Urinary bladder (tissue), 4 donors: ENCODE results near the gene RTP5. TPM values are rescaled to one million over a fixed set of nuclear protein-coding genes. Genes with fewer than 3 reads are reported as not detected.
A peak's percentile ranks its signal among the peaks of the same experiment; 100 is the strongest.

Experiments used
- DNase-seq: peaks from one replicate; pipeline ENCODE4 v3.0.0-alpha.2; 2015; ENCODE audit errors: extremely low spot score
- H3K27ac ChIP-seq: one replicate; pipeline ENCODE4 v1.5.1; 2013; ENCODE audit warnings: low read depth, mild to moderate bottlenecking, moderate library complexity
- H3K36me3 ChIP-seq: one replicate; pipeline ENCODE4 v1.6.1; 2013; ENCODE audit warnings: mild to moderate bottlenecking, moderate library complexity; ENCODE audit not compliant: insufficient read depth
- H3K4me1 ChIP-seq: one replicate; pipeline ENCODE4 v1.6.1; 2013; ENCODE audit warnings: mild to moderate bottlenecking, moderate library complexity; ENCODE audit not compliant: insufficient read depth
- H3K4me3 ChIP-seq: one replicate; pipeline ENCODE4 v1.5.1; 2013; ENCODE audit warnings: low read depth, low read length
- WGBS: extraction: QIAGEN DNeasy Blood & Tissue Kit; methylation state at CpG from one replicate; pipeline ENCODE4 v1.1.7; 2013; 5-methylcytosine and 5-hydroxymethylcytosine counted together
- polyA plus RNA-seq: library from polyadenylated mRNA; stranded (reverse); fragments of 200-250 nt; gene quantifications from one replicate; pipeline ENCODE4 v1.2.3, GENCODE V29; 2013
- total RNA-seq: library from RNA; depleted of rRNA; stranded (reverse); fragments of >200 nt; gene quantifications from one replicate; pipeline ENCODE4 v1.2.3, GENCODE V29; 2014
- donor health status: healthy with polysubstance abuse.
- donor health status: healthy.

The RTP5 gene
- total and polyA plus RNA-seq, 2 donors: 0.06 TPM; not detected in 1

DNA sequence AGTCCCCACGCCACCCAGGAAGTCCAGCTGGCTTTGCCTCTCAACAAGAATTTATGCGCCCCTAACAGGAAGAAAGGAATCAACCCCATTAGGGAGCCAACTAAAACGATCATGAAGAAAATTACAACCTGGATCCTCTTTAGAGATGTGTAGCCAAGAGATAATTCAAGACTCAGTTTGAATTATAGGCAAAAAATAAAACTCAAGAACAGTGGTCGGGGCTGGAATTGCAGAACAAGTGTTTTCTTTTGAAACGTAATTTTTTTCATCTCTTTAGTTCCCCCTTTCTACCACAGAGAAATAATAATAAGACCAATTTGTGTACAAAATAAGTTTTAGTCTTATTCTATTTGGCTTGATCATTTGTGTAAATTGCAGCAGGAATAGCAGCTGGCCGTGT lies 33.2 kb upstream of the RTP5 start:
- Histone ChIP-seq H3K4me3 (no peak overlapping the region), H3K27ac (no peak overlapping the region), H3K4me1 (no peaks in the 10 kb centered on the region), H3K36me3 (no peaks in the 10 kb centered on the region)
- no peak for DNase-seq
- 62% methylated on average over 6 of the region's 6 CpGs for WGBS

DNA sequence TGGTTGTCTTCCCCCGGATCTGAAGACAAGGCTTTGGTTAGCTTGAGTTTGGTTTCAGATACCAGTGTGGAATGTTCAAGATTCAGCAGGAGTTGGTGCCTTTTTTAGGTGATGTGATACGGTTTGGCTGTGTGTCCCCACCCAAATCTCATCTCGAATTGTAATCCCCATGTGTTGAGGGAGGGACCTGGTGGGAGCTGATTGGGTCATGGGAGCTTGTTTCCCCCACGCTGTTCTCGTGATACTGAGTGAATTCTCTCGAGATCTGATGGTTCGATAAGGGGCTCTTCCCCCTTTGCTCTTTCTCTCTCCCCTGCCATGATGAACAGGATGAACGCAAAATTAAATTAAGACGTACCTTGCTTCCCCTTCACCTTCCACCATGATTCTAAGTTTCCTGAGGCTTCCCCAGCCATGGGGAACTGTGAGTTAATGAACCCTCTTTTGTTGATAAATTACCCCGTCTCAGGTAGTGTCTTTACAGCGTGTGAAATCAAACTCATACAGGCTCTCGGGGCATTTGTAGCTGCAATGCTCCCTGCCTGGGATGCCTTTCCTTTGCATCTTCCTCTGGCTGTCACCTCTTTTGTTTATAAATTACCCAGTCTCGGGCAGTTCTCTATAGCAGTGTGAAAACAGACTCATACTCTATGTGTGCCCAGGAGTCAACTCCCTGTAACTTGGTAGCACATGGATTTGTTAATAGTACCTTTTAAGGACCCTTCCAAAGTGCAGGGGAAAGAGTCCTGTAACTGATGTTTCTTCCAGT lies 32.1 kb upstream of the RTP5 start:
- WGBS: 52% methylated on average over 13 of the region's 13 CpGs
- H3K4me3 ChIP-seq: no peak overlapping the region
- no peaks in the 10 kb centered on the region for H3K4me1 ChIP-seq
- no peak overlapping the region for H3K27ac ChIP-seq
- no peaks in the 10 kb centered on the region for H3K36me3 ChIP-seq
- no peak for DNase-seq

DNA sequence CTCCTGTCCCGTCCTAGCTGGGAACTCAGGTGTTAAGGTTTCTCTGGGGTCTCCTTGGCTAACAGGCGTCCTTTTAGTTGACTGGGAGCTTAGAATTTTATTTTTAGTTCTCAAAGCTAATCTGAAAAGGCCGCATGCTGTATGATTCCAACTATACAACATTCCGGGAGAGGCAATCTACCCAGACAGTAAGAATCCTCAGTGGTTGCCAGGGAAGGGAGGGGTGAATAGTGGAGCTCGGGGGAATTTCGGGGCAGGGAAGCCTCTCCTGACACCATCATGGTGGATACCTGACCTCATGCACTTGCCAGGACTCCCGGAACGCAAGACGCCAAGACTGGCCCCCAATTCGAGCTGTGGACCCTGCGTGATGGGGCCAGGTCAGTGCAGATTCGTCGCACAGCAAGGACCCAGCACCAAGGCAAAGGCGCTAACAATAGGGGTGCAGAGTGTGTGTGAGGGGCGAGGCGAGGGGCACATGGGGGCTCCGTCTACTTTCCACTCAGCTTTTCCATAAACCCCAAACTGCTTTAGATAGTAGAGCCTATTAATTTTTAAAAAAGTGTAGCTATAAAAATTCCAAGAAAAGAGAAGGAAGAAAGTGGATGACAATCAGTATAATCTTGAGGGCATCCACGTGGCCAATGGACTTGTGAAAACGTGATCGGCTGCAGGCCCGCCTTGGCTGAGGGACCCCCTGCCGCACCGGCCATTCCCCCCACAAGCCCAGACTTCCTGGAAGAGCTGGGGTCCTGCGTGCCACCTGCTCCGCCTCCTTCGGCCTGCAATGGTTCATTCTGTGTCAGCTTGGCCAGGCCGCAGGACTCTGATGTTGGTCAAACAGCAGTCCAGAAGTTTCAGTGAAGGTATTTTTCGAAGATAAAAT lies 28.1 kb upstream of the RTP5 start:
- no peak overlapping the region for H3K27ac ChIP-seq

DNA sequence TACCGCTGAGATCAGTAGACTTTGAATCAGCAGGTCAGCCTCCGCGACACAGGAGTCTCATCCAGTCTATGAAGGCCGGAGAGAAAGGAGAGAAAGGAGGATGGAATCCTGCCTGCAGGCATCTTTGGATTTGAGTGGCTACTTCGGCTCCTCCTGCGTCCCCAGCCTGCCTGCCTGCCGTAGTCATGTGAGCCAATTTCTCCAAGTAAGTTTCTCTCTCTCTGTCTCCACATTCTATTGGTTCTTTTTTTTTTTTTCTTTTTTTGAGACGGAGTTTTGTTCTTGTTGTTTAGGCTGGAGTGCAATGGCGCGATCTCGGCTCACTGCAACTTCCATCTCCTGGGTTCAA lies 27.5 kb upstream of the RTP5 start:
- WGBS: 83% methylated on average over 11 of the region's 11 CpGs
- H3K4me1 ChIP-seq: no peaks in the 10 kb centered on the region
- DNase-seq: no peak
- no peak overlapping the region for H3K4me3 ChIP-seq
- H3K27ac ChIP-seq: no peak overlapping the region
- H3K36me3 ChIP-seq: no peaks in the 10 kb centered on the region

More for the DNA sequence above, 28.1 kb upstream of the RTP5 start:
- no peaks in the 10 kb centered on the region for H3K4me1 ChIP-seq
- 73% methylated on average over 28 of the region's 28 CpGs for WGBS
- no peak overlapping the region for H3K4me3 ChIP-seq
- DNase-seq: no peak
- no peaks in the 10 kb centered on the region for H3K36me3 ChIP-seq

DNA sequence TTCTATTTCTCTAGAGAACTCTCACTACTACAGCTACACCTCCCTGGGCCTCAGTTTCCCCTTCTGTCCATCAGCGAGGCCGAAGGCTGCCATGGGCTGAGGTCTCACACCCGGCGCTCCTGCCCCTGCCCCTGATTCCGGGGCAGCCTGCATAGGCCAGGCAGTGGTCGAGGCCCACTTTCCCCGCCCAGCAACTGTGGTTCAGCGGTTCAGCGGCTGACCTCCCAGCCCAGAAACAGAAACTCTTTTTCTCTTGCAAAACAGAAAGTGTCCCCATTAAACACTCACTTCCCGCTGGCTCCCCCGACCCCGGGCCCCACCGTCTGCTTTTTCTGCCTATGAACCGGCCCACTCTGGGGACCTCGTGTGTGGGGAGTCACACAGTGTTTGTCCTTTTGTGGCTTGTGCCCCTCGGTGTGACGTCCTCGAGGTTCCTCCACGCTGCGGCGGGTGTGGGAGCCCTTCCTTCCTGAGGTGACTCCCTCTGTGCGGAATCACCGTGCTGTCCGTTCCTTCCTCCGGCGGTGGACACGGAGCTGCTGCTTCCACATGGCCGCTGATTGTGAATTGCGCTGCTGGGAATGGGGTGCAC lies 26.8 kb upstream of the RTP5 start:
- no peaks in the 10 kb centered on the region for H3K36me3 ChIP-seq
- peak overlapping the region; percentile 42 for H3K27ac ChIP-seq
- 66% methylated on average over 29 of the region's 29 CpGs for WGBS
- H3K4me3 ChIP-seq: no peak overlapping the region
- no peaks in the 10 kb centered on the region for H3K4me1 ChIP-seq
- DNase-seq: no peak

DNA sequence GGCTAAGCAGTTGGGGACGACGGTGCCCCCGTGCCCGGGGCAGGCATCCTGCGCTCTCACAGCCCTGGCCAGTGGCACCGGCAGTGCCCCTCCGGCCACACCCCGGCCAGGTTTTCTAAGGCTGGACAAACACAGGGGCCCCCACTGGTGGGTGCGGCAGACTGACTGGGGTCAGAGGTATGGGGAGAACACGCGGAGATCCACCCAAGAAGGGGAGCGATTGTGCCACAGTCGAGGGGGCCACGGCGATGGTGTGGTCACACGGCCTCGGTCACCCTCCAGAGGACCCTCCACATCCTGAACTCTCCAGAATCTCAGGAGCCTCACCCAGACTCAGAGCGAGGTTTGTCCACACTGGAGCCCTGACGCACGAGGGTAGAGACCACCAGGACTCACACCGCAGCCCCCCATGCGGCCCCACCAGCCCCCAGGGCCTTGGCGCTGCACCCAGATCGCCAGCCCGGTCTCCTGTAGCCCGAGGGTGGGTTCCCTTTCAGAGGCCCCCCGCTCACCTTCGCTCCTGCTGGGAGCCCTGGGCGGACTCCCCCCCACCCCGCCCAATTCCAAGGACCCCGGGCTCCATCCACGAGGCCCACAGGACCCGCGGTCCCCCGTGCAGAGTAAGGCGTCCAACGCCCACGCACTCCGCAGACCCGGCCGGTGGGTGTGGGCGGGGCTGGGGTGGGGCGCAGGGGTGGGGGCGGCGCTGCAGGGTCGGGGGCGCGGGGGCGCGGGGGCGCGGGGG lies 26.0 kb upstream of the RTP5 start:
- no peaks in the 10 kb centered on the region for H3K4me1 ChIP-seq
- WGBS: 51% methylated on average over 52 of the region's 52 CpGs
- no peaks in the 10 kb centered on the region for H3K36me3 ChIP-seq
- H3K27ac ChIP-seq: no peak overlapping the region
- H3K4me3 ChIP-seq: peak overlapping the region; percentile 49
- DNase-seq: no peak

DNA sequence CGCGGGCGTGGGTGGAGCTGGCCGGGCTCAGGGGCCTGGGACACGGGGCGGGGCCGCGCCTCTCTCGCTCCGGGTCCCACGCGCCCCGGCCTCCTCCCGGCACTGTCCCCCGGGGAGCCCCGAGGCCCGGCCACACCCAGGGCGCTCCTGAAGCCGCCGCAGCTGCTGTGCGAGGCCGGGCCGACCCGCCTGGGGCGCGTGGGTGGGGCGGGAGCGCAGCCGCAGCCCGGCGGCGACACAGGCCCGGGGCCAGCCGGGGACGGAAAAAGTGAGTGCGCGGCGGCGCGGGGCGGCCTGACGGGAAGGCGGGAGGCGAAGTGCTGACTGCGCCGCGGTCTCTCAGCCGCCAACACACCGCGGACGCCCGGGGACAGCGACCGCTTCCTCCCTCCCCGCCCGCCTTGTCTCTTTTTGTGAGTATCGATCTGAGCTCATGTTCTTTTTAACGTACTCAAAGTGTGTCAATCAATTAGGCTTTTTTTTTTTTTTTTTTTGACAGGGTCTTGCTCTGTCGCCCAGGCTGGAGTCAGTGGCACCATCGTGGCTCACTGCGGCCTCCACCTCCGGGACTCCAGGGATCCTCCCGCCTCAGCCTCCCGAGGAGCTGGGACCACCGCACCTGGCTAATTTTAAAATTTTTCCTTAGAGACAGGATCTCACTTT lies 25.3 kb upstream of the RTP5 start:
- no peak for DNase-seq
- peak overlapping the region; percentile 49 for H3K4me3 ChIP-seq
- H3K36me3 ChIP-seq: no peaks in the 10 kb centered on the region
- WGBS: 5% methylated on average over 65 of the region's 65 CpGs
- no peak overlapping the region for H3K27ac ChIP-seq
- H3K4me1 ChIP-seq: no peaks in the 10 kb centered on the region

DNA sequence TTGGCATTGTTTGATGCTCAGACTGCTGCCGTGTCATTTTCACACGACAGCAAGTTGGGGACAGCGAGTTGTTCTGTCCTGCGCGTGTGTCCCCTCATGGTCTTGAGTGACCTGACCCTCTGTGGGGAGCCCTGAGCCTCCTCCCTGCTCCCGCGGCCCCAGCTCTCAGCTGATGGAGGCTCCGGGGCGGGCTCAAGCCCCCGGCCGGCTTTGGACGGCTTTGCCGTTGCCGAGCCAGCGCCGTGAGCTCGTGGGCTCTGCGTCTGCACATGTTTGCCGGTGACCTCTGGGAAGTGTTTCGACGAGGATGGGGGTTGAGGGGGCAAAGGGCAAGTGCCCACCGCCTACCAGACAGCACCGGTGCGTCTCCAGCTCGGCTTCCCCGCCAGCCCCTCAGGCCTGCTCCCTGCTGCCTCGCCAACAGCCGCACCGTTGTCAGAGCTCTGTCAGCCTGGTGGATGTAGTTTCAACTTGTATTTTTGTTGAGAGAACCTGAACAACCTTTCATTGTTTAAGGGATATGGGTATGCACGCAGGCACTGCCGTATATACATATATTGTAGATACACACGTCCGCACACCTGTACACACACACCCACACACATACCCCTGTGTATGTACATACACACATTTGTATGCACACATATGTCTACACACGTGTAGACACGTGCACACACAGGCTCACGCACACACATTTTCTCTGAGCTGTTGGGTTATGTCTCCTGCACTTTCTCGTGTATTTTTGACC lies 24.5 kb upstream of the RTP5 start:
- H3K36me3 ChIP-seq: no peaks in the 10 kb centered on the region
- no peak overlapping the region for H3K4me3 ChIP-seq
- no peak overlapping the region for H3K27ac ChIP-seq
- no peak for DNase-seq
- 81% methylated on average over 37 of the region's 37 CpGs for WGBS
- H3K4me1 ChIP-seq: no peaks in the 10 kb centered on the region

DNA sequence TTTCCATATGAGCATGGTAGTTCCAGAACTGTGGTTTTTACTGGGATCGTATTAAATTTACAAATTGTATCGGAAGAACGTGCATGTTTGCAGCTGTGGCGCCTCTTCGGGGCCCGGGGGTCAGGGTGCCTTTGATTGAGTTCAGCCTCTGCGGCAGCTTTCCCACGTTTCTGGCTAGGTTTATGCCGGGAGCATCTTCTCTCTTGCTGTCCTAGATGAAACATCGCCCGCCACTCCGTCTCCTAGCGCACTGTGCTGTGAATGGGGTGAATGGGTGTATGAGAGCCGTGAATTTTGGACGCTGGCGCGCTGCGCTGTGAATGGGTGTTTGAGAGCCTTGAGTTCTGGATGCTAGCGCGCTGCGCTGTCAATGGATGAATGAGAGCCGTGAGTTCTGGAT lies 23.1 kb upstream of the RTP5 start:
- WGBS: 89% methylated on average over 22 of the region's 22 CpGs
- DNase-seq: no peak
- Histone ChIP-seq H3K36me3 (no peaks in the 10 kb centered on the region), H3K4me1 (no peaks in the 10 kb centered on the region), H3K4me3 (no peak overlapping the region), H3K27ac (no peak overlapping the region)

DNA sequence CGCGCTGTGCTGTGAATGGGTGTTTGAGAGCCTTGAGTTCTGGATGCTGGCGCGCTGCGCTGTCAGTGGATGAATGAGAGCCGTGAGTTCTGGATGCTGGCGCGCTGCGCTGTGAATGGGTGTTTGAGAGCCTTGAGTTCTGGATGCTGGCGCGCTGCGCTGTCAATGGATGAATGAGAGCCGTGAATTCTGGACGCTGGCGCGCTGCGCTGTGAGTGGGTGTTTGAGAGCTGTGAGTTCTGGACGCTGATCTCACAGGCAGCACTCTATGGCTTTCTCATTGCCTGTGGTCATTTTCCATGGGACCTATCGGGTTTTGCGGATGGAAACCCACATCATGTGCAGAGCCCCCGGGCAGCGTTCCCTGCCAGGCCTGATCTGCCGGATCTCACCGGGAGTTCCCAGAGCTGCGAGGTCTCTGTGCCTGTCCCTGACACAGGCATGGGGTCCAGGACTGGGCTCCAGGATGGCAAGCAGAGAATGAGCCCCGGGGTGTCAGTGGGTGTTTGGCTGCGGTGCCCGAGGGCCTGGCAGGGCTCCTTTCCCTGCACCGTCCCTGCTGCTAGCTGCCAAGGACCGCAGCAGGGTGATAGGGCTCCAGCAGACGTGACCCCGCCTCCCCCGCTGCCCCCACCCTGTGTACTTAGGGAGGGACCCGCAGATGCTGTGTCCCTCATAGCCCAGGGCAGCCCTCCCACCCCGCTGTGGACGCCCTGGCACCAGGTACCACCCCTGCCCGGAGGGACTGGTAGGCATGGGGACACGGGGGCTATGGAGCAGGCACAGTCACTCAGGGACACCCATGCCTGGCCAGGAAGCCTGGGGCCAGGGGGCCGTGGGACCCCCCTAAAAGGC lies 20.5 kb upstream of the RTP5 start:
- no peak for DNase-seq
- WGBS: 90% methylated on average over 39 of the region's 39 CpGs
- Histone ChIP-seq H3K4me1 (no peaks in the 10 kb centered on the region), H3K36me3 (no peaks in the 10 kb centered on the region), H3K27ac (no peak overlapping the region), H3K4me3 (no peak overlapping the region)

DNA sequence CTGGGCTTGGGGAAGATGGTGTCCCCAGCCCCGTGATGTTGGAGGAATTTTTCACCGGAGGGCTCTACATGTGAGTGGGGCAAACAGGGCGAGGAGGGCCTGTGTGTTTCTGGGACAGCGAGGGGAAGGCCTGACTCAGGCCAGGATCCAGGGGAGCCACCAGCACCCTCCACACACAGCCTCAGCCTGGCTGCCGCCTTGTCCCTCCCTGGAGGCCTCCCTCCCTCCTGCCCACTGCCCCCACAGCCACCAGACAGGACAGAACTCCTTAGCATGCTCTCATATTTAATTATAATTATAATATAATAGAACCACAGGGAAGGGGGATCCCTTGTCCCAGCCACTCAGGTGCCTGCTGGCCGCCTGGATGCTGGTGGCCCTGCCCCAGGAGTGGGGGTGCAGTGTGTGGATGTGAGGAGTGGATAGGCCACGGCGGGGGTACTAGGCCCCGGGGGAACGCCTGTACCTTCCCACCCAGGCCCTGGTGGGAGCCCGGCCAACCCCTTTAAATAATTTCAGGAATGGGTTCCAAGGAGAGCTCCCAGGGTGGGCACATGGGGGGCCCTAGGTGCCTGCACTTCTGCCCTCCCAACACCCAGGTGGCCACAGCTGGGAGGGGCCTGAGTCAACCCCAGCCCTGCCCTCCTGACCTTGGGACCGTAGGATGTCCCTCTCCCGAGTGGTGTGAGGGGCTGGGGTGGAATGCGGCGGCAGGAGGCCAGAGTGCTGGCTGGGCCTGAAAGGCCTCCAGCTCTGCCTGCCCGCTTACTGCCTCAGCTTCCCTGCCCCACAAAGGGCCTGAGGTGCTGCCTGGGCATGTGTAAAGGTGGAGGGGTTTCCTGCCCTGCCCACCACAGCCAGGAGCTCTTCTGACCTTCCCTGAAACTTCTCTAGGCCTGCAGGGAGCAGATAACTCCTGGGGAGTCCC lies 19.6 kb upstream of the RTP5 start:
- Histone ChIP-seq H3K4me1 (no peaks in the 10 kb centered on the region), H3K36me3 (no peaks in the 10 kb centered on the region), H3K4me3 (no peak overlapping the region), H3K27ac (no peak overlapping the region)
- no peak for DNase-seq
- WGBS: 88% methylated on average over 16 of the region's 16 CpGs
